ENCODE results near the gene TMEM119.
"Not testable (repeated sequence)": the region's sequence is repeated elsewhere in the genome, so short reads cannot be mapped to it uniquely, and the experiment has no call there.

TMEM119 gene

GRCh38 chr12:108599541-108599940 is 1.7 kb upstream of the TMEM119 start:
- DNase-seq, result no peak

GRCh38 chr12:108598553-108599250 is 818 bp upstream of the TMEM119 start:
- no peak for DNase-seq

- no peak for DNase-seq
Measured at GRCh38 chr12:108596854-108597558, 878 bp downstream of the TMEM119 start.

- DNase-seq, result no peak
Measured at GRCh38 chr12:108595711-108596647, 1.9 kb downstream of the TMEM119 start.

GRCh38 chr12:108594960-108595710 is 2.7 kb downstream of the TMEM119 start:
- DNase-seq, result no peak

- no peak for DNase-seq
Measured at GRCh38 chr12:108594323-108594903, 3.5 kb downstream of the TMEM119 start.

- no peak for DNase-seq
Measured at GRCh38 chr12:108592033-108592909, 5.6 kb downstream of the TMEM119 start.

GRCh38 chr12:108591267-108591980 is 6.5 kb downstream of the TMEM119 start:
- no peak for DNase-seq

GRCh38 chr12:108590463-108590862 is 7.4 kb downstream of the TMEM119 start:
- DNase-seq, result not testable (repeated sequence)

GRCh38 chr12:108589840-108590229 is 8.0 kb downstream of the TMEM119 start:
- no peak for DNase-seq

- no peak for DNase-seq
Measured at GRCh38 chr12:108589028-108589839, 8.7 kb downstream of the TMEM119 start.

- no peak for DNase-seq
Measured at GRCh38 chr12:108587826-108588225, 10.1 kb downstream of the TMEM119 start.

GRCh38 chr12:108586306-108586705 is 11.6 kb downstream of the TMEM119 start:
- DNase-seq, result no peak

- no peak for DNase-seq
Measured at GRCh38 chr12:108585864-108586263, 12.0 kb downstream of the TMEM119 start.

- DNase-seq, result no peak
Measured at GRCh38 chr12:108584456-108585065, 13.3 kb downstream of the TMEM119 start.

GRCh38 chr12:108583991-108584390 is 13.9 kb downstream of the TMEM119 start:
- no peak for DNase-seq

GRCh38 chr12:108582978-108583770 is 14.7 kb downstream of the TMEM119 start:
- no peak for DNase-seq

- no peak for DNase-seq
Measured at GRCh38 chr12:108582509-108582908, 15.4 kb downstream of the TMEM119 start.

Data from islet precursor cell (in vitro differentiated cells).